Kidney (tissue), 14 donors: ENCODE measurements around the gene MAP2K6. TPM values are rescaled to one million over a fixed set of nuclear protein-coding genes. Genes with fewer than 3 reads are reported as not detected.

Source experiments
- DNase-seq, 5 donors: peaks; one replicate each; pipeline ENCODE4 v3.0.0-alpha.2; 2013 to 2020
- FAIRE-seq: peaks from 2 replicates; lab custom pipeline; 2012; peaks lifted over from hg19 to GRCh38; lab: Jason Lieb, UNC
- H3K27ac ChIP-seq, 2 donors: one replicate each; pipeline ENCODE4 v1.7.0; 2013; ENCODE audit warnings: low read depth in 2 of 2, low read length in 2 of 2, inconsistent platforms in 1 of 2
- H3K27me3 ChIP-seq: one replicate; pipeline ENCODE4 v1.7.1; 2013; ENCODE audit warnings: low read length, inconsistent platforms; ENCODE audit not compliant: control insufficient read depth, insufficient read depth
- H3K36me3 ChIP-seq, 3 donors: one replicate each; pipeline versions ENCODE4 v1.7.0 to v1.7.1; 2013; ENCODE audit warnings: low read length in 3 of 3, control low read depth in 1 of 3, inconsistent platforms in 1 of 3; ENCODE audit not compliant: insufficient read depth in 3 of 3, control insufficient read depth in 2 of 3
- H3K4me1 ChIP-seq, 3 donors: one replicate each; pipeline versions ENCODE4 v1.7.0 to v1.7.1; 2013; ENCODE audit warnings: low read length in 3 of 3, inconsistent platforms in 1 of 3, low read depth in 1 of 3; ENCODE audit not compliant: control insufficient read depth in 2 of 3, insufficient read depth in 2 of 3
- H3K4me3 ChIP-seq, 3 donors: one replicate each; pipeline versions ENCODE4 v1.7.0 to v1.8.1; 2013; ENCODE audit warnings: low read length in 3 of 3, control low read depth in 1 of 3, inconsistent platforms in 1 of 3
- H3K9ac ChIP-seq, 3 donors: one replicate each; pipeline versions ENCODE4 v1.7.0 to v1.7.1; 2013; ENCODE audit warnings: low read length in 3 of 3, control low read depth in 1 of 3, inconsistent platforms in 1 of 3
- H3K9me3 ChIP-seq, 3 donors: one replicate each; pipeline versions ENCODE4 v1.7.0 to v1.7.1; 2013; ENCODE audit warnings: low read length in 3 of 3, control low read depth in 1 of 3, inconsistent platforms in 1 of 3; ENCODE audit not compliant: control insufficient read depth in 2 of 3, insufficient read depth in 1 of 3
- intact Hi-C: fragments of 100-400 bp; cut with DNase I; formaldehyde crosslinking; loops from one replicate; pipeline ENCODE4 v1.11.1; 2022
- polyA plus RNA-seq: library from polyadenylated mRNA; stranded (reverse); fragments of 350-450 nt; fragmentation: Illumina TruSeq; extraction: RNeasy Lipid Tissue Mini Kit (QIAGEN cat#74804); gene quantifications from one replicate; pipeline ENCODE4 v1.2.3, GENCODE V29; 2014; ENCODE audit warnings: low read depth, low replicate concordance; ENCODE audit not compliant: insufficient read depth
- total RNA-seq: library from RNA; stranded (reverse); fragmentation: NEBNext Ultra II Directional; extraction: Animal tissue kit (Norgen Biotek cat#: 25700); gene quantifications from one replicate; pipeline ENCODE4 v1.2.1, GENCODE V29; 2021
- TF ChIP-seq, protein P1 (sequence below): IDR thresholded peaks from 3 replicates; pipeline ENCODE4 v1.5.1; 2012; ENCODE audit warnings: mild to moderate bottlenecking, moderate library complexity, borderline replicate concordance; ENCODE audit not compliant: insufficient read depth; ENCODE audit errors: extremely low read depth
- donor health status: control.
- donor health status: control.
- donor health status: control.
- donor health status: control.
- donor health status: control.
- donor health status: DM: yes; HTN: yes; CAD: no.
- donor health status: Normal renal cell carcinoma (clear cell type).

Gene MAP2K6
- total and polyA plus RNA-seq, 2 donors from 2014 or later = 8.6 to 10.2 TPM

DNA sequence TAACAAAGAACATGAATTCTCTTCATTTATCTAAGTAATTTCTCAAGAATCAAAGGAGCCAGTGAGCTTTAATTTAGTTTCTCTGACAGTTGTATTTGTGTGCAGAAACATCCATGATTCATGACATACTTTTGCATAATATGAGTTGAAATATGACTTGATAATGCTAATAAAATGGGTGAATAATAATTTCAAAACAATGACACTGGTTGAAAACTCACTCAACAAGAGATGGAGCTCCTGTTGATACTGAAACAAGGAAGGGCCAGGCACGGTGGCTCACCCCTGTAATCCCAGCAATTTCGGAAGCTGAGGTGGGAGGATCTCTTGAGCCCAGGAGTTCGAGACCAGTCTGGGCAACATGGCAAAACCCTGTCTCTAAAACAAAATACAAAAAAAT is 147.0 kb downstream of the MAP2K6 start:
- H3K4me1 ChIP-seq = peaks cover 0 to 4% (median 0%) of the 10 kb centered on the region in 3 donors
- no peak overlapping the region for H3K4me3 ChIP-seq
- no peak overlapping the region for H3K9ac ChIP-seq
- H3K27me3 ChIP-seq = no peaks in the 10 kb centered on the region
- TF ChIP-seq, protein P1, sequence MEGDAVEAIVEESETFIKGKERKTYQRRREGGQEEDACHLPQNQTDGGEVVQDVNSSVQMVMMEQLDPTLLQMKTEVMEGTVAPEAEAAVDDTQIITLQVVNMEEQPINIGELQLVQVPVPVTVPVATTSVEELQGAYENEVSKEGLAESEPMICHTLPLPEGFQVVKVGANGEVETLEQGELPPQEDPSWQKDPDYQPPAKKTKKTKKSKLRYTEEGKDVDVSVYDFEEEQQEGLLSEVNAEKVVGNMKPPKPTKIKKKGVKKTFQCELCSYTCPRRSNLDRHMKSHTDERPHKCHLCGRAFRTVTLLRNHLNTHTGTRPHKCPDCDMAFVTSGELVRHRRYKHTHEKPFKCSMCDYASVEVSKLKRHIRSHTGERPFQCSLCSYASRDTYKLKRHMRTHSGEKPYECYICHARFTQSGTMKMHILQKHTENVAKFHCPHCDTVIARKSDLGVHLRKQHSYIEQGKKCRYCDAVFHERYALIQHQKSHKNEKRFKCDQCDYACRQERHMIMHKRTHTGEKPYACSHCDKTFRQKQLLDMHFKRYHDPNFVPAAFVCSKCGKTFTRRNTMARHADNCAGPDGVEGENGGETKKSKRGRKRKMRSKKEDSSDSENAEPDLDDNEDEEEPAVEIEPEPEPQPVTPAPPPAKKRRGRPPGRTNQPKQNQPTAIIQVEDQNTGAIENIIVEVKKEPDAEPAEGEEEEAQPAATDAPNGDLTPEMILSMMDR = no peak
- H3K27ac ChIP-seq = no peak overlapping the region
- FAIRE-seq = no peak
- H3K36me3 ChIP-seq = no peaks in the 10 kb centered on the region
- no peaks in the 10 kb centered on the region for H3K9me3 ChIP-seq
- no peak for DNase-seq
- intact Hi-C loops = no loop called here

DNA sequence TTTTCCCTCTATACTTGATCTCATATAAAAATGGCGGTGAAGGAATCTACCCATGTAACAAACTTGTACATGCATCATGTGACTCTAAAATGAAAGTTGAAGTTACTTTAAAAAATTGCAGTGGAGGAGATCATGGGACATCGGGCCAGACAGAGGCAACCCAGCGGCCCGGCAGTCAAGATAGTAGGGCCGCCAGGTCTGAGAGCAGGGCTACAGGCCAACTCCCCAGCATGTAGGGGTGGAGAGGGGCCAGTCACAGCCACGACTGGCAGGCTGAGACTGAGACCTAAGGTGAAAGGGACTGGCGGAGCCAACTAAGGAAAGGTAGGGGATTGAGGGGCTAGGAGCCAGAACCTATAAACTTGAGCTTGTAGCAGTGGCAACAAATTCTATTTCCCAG is 150.9 kb downstream of the MAP2K6 start:
- TF ChIP-seq, protein P1 = no peak
- DNase-seq (no peak), FAIRE-seq (no peak)

DNA sequence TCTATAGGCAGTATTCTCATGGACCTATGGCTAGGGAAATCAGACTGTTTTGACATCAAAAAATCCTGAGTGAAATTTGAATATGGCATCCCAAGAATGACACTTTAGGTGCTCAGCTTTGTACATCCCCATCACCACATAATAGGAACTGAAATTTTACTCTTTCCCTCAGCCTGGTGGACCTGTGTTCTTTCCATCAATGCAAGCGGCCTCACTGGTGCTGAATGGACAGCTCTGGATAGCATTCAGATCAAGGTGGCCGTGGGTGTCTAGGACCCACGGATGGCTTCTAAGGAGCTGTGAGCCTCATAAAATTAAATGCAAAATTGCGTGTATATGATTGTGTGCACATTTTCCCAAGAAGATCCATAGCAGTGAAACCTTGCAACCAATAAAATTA is 152.6 kb downstream of the MAP2K6 start:
- FAIRE-seq (no peak), DNase-seq (peak in 3 of 5 donors; percentile 26 to 59 (median 47))
- Histone ChIP-seq H3K4me1 (no peaks in the 10 kb centered on the region), H3K27ac (no peak overlapping the region), H3K27me3 (no peaks in the 10 kb centered on the region), H3K9me3 (no peaks in the 10 kb centered on the region), H3K9ac (no peak overlapping the region), H3K4me3 (no peak overlapping the region), H3K36me3 (no peaks in the 10 kb centered on the region)
- intact Hi-C loops = no loop called here
- TF ChIP-seq, protein P1 = no peak

More for the DNA sequence above, 150.9 kb downstream of the MAP2K6 start:
- no peak overlapping the region for H3K9ac ChIP-seq
- no peak overlapping the region for H3K27ac ChIP-seq
- H3K27me3 ChIP-seq = no peaks in the 10 kb centered on the region
- peaks cover 0 to 4% (median 0%) of the 10 kb centered on the region in 3 donors for H3K4me1 ChIP-seq
- no peaks in the 10 kb centered on the region for H3K9me3 ChIP-seq
- H3K36me3 ChIP-seq = no peaks in the 10 kb centered on the region
- no peak overlapping the region for H3K4me3 ChIP-seq
- intact Hi-C loops = no loop called here

DNA sequence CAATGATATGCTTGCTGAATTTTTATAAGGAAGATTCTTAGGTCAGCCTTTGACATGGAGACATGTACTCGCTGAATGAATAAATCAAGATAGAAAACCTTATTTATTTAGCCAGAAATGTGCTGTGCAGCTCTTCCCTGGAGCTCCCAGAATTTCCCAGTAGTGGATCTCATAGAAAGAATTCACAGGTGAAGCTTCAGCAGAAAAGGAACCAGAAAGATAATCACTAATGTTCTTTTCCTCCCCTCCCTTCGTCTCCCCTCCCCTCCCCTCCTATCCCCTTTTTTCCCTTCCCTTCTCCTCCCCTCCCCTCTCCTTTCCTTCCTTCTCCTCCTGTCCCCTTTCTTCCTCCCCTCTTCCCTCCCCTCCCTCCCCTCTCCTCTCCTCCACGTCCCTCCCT is 158.2 kb downstream of the MAP2K6 start:
- Histone ChIP-seq H3K4me3 (no peak overlapping the region), H3K9ac (no peak overlapping the region), H3K27me3 (no peaks in the 10 kb centered on the region), H3K27ac (no peak overlapping the region), H3K36me3 (no peaks in the 10 kb centered on the region), H3K4me1 (peaks cover 0 to 15% (median 0%) of the 10 kb centered on the region in 3 donors), H3K9me3 (no peaks in the 10 kb centered on the region)
- no peak for FAIRE-seq
- intact Hi-C loops = no loop called here
- DNase-seq = no peak
- TF ChIP-seq, protein P1 = no peak
